ENCODE measurements around the gene ZNF415.

Gene ZNF415

GRCh38 chr19:53079313-53079924 is 53.3 kb downstream of the ZNF415 start:
- no peaks in the 10 kb centered on the region for H3K36me3 ChIP-seq (ENCODE audit: control insufficient read depth, insufficient read depth, low read length)
- no peak overlapping the region for H3K9ac ChIP-seq (ENCODE audit: low read length)
- peaks cover 3% of the 10 kb centered on the region for H3K9me3 ChIP-seq (ENCODE audit: control insufficient read depth, low read length)
- H3K4me1 ChIP-seq (ENCODE audit: control insufficient read depth, insufficient read depth, low read length) = no peaks in the 10 kb centered on the region
- no peaks in the 10 kb centered on the region for H3K27me3 ChIP-seq (ENCODE audit: control insufficient read depth, insufficient read depth, low read length)
- H3K4me3 ChIP-seq (ENCODE audit: low read length) = no peak overlapping the region

- Histone ChIP-seq H3K27me3 (ENCODE audit: control insufficient read depth, insufficient read depth, low read length) (no peaks in the 10 kb centered on the region), H3K9ac (ENCODE audit: low read length) (no peak overlapping the region), H3K4me3 (ENCODE audit: low read length) (no peak overlapping the region), H3K4me1 (ENCODE audit: control insufficient read depth, insufficient read depth, low read length) (no peaks in the 10 kb centered on the region), H3K36me3 (ENCODE audit: control insufficient read depth, insufficient read depth, low read length) (no peaks in the 10 kb centered on the region), H3K9me3 (ENCODE audit: control insufficient read depth, low read length) (peaks cover 3% of the 10 kb centered on the region)
Measured at GRCh38 chr19:53078668-53079067, 54.0 kb downstream of the ZNF415 start.

- Histone ChIP-seq H3K27me3 (ENCODE audit: control insufficient read depth, insufficient read depth, low read length) (no peaks in the 10 kb centered on the region), H3K36me3 (ENCODE audit: control insufficient read depth, insufficient read depth, low read length) (peaks cover 6% of the 10 kb centered on the region), H3K9me3 (ENCODE audit: control insufficient read depth, low read length) (peaks cover 7% of the 10 kb centered on the region), H3K4me3 (ENCODE audit: low read length) (no peak overlapping the region), H3K9ac (ENCODE audit: low read length) (no peak overlapping the region), H3K4me1 (ENCODE audit: control insufficient read depth, insufficient read depth, low read length) (no peaks in the 10 kb centered on the region)
Measured at GRCh38 chr19:53076984-53077383, 55.7 kb downstream of the ZNF415 start.

- no peak overlapping the region for H3K4me3 ChIP-seq (ENCODE audit: low read length)
- H3K9ac ChIP-seq (ENCODE audit: low read length) = no peak overlapping the region
- H3K27me3 ChIP-seq (ENCODE audit: control insufficient read depth, insufficient read depth, low read length) = no peaks in the 10 kb centered on the region
- peaks cover 26% of the 10 kb centered on the region for H3K9me3 ChIP-seq (ENCODE audit: control insufficient read depth, low read length)
- H3K4me1 ChIP-seq (ENCODE audit: control insufficient read depth, insufficient read depth, low read length) = no peaks in the 10 kb centered on the region
- H3K36me3 ChIP-seq (ENCODE audit: control insufficient read depth, insufficient read depth, low read length) = peaks cover 13% of the 10 kb centered on the region
Measured at GRCh38 chr19:53068834-53069233, 63.9 kb downstream of the ZNF415 start.

- H3K9me3 ChIP-seq (ENCODE audit: control insufficient read depth, low read length) = peaks cover 22% of the 10 kb centered on the region
- no peaks in the 10 kb centered on the region for H3K27me3 ChIP-seq (ENCODE audit: control insufficient read depth, insufficient read depth, low read length)
- H3K9ac ChIP-seq (ENCODE audit: low read length) = no peak overlapping the region
- no peak overlapping the region for H3K4me3 ChIP-seq (ENCODE audit: low read length)
- no peaks in the 10 kb centered on the region for H3K4me1 ChIP-seq (ENCODE audit: control insufficient read depth, insufficient read depth, low read length)
- H3K36me3 ChIP-seq (ENCODE audit: control insufficient read depth, insufficient read depth, low read length) = peaks cover 10% of the 10 kb centered on the region
Measured at GRCh38 chr19:53068199-53068598, 64.5 kb downstream of the ZNF415 start.

GRCh38 chr19:53057904-53058580 is 74.7 kb downstream of the ZNF415 start:
- Histone ChIP-seq H3K9ac (ENCODE audit: low read length) (no peak overlapping the region), H3K4me3 (ENCODE audit: low read length) (no peak overlapping the region), H3K4me1 (ENCODE audit: control insufficient read depth, insufficient read depth, low read length) (no peaks in the 10 kb centered on the region), H3K9me3 (ENCODE audit: control insufficient read depth, low read length) (no peaks in the 10 kb centered on the region), H3K36me3 (ENCODE audit: control insufficient read depth, insufficient read depth, low read length) (no peaks in the 10 kb centered on the region), H3K27me3 (ENCODE audit: control insufficient read depth, insufficient read depth, low read length) (no peaks in the 10 kb centered on the region)
